ENCODE measurements around the gene PRKG1.

PRKG1 gene

DNA sequence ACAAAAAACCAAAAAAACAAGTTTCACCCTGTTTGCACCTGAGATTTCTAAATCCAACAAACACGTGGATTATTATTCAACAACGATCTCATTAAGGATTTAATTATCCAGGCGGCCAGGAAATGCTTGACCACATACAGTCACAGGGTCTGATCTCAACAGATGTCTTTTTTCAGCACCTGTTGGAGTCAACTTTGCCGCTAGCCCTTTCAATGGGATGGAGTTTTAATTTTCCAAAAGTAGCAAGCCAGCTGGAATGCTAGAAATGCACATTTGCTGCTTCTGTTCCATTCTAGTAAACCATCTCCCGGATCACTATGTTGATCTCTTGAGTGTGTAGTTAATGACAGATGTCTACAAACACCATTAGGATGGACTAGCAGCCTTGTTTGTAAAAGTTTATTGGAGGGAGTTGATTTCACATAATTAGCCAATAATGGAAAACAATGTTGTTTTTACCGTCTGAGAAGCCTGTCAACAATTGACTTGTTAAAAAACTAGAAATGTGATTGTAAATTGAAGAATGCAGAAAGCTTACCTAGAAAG lies 1175.6 kb downstream of the PRKG1 start:
- TF ChIP-seq, protein P1, sequence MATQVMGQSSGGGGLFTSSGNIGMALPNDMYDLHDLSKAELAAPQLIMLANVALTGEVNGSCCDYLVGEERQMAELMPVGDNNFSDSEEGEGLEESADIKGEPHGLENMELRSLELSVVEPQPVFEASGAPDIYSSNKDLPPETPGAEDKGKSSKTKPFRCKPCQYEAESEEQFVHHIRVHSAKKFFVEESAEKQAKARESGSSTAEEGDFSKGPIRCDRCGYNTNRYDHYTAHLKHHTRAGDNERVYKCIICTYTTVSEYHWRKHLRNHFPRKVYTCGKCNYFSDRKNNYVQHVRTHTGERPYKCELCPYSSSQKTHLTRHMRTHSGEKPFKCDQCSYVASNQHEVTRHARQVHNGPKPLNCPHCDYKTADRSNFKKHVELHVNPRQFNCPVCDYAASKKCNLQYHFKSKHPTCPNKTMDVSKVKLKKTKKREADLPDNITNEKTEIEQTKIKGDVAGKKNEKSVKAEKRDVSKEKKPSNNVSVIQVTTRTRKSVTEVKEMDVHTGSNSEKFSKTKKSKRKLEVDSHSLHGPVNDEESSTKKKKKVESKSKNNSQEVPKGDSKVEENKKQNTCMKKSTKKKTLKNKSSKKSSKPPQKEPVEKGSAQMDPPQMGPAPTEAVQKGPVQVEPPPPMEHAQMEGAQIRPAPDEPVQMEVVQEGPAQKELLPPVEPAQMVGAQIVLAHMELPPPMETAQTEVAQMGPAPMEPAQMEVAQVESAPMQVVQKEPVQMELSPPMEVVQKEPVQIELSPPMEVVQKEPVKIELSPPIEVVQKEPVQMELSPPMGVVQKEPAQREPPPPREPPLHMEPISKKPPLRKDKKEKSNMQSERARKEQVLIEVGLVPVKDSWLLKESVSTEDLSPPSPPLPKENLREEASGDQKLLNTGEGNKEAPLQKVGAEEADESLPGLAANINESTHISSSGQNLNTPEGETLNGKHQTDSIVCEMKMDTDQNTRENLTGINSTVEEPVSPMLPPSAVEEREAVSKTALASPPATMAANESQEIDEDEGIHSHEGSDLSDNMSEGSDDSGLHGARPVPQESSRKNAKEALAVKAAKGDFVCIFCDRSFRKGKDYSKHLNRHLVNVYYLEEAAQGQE (IDR thresholded peaks at IDR 0.05; ENCODE audit: low read depth): no peak
- no peak for TF ChIP-seq EGR1 (IDR thresholded peaks at IDR 0.05)
- no peak for TF ChIP-seq RAD21 (IDR thresholded peaks at IDR 0.05; ENCODE audit: low read depth)
- TF ChIP-seq, protein P2, sequence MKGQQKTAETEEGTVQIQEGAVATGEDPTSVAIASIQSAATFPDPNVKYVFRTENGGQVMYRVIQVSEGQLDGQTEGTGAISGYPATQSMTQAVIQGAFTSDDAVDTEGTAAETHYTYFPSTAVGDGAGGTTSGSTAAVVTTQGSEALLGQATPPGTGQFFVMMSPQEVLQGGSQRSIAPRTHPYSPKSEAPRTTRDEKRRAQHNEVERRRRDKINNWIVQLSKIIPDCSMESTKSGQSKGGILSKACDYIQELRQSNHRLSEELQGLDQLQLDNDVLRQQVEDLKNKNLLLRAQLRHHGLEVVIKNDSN (IDR thresholded peaks at IDR 0.05): no peak
- TF ChIP-seq ZBTB7A (IDR thresholded peaks at IDR 0.05; ENCODE audit: low read depth): no peak
- no peak for TF ChIP-seq TEAD4 (IDR thresholded peaks at IDR 0.05)
- no peak for TF ChIP-seq CEBPB (IDR thresholded peaks at IDR 0.05)

DNA sequence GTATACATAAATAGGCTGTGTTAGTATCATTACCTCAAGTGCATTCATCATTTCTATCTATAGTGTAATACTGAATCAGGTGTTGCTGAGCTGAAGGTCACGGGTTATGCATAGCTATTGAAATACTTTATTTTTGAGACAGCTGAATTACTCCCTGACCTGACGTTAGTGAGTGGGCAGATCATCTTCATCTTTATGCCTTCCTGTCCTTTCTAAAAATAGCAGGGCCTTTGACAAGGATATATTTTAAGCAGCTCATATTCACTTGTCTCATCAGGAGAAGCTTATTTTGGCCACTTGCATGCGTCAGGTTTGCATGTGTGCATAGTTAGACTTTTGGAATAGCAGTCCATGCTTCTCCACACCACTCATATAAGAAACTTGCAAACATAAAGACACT lies 1176.2 kb downstream of the PRKG1 start:
- no peak for TF ChIP-seq NFIC (IDR thresholded peaks at IDR 0.05)
- no peak for TF ChIP-seq EP300 (IDR thresholded peaks at IDR 0.05; ENCODE audit: borderline replicate concordance)
- no peak for TF ChIP-seq TEAD4 (IDR thresholded peaks at IDR 0.05)
- no peak for TF ChIP-seq YY1 (IDR thresholded peaks at IDR 0.05; ENCODE audit: low read depth)
- TF ChIP-seq TAF1 (IDR thresholded peaks at IDR 0.05; ENCODE audit: low read depth): no peak
- no peak for TF ChIP-seq FOXM1 (IDR thresholded peaks at IDR 0.05; ENCODE audit: borderline replicate concordance, low read depth)
- TF ChIP-seq, protein P3, sequence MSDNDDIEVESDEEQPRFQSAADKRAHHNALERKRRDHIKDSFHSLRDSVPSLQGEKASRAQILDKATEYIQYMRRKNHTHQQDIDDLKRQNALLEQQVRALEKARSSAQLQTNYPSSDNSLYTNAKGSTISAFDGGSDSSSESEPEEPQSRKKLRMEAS (IDR thresholded peaks at IDR 0.05): no peak
- TF ChIP-seq CREB1 (IDR thresholded peaks at IDR 0.05; ENCODE audit: low read depth): no peak
- no peak for TF ChIP-seq ZBTB7A (IDR thresholded peaks at IDR 0.05; ENCODE audit: low read depth)
- no peak for TF ChIP-seq RAD21 (IDR thresholded peaks at IDR 0.05; ENCODE audit: low read depth)

DNA sequence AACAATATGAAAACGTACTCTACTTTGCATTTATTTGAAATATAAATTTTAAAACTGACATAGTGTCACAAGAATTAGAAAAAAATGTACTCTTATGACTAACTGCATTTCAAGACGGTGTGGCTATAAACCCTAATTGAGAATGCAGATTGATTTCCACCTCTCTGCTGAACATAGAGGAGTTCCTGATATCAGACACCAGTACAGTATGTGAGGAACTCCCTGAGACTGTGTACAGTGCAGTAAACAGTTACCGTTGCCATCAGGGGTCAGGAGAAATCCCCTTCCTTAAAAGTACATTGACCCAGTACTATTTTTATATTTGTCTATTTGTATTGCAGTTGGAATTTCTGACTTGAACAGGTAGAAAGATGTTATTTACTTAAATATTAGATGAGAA lies 1178.0 kb downstream of the PRKG1 start:
- TF ChIP-seq TEAD4 (IDR thresholded peaks at IDR 0.05) (no peak), RAD21 (IDR thresholded peaks at IDR 0.05; ENCODE audit: low read depth) (no peak), CREB1 (IDR thresholded peaks at IDR 0.05; ENCODE audit: low read depth) (no peak), NFIC (IDR thresholded peaks at IDR 0.05) (no peak), FOXM1 (IDR thresholded peaks at IDR 0.05; ENCODE audit: borderline replicate concordance, low read depth) (no peak), TAF1 (IDR thresholded peaks at IDR 0.05; ENCODE audit: low read depth) (no peak), ZBTB7A (IDR thresholded peaks at IDR 0.05; ENCODE audit: low read depth) (no peak), EP300 (IDR thresholded peaks at IDR 0.05; ENCODE audit: borderline replicate concordance) (no peak), TCF12 (IDR thresholded peaks at IDR 0.05; ENCODE audit: low read depth) (no peak), YY1 (IDR thresholded peaks at IDR 0.05; ENCODE audit: low read depth) (no peak), CEBPB (IDR thresholded peaks at IDR 0.05) (no peak), EGR1 (IDR thresholded peaks at IDR 0.05) (no peak)
- TF ChIP-seq, protein P3 (IDR thresholded peaks at IDR 0.05): no peak
- TF ChIP-seq, protein P2 (IDR thresholded peaks at IDR 0.05): no peak
- TF ChIP-seq, protein P1 (IDR thresholded peaks at IDR 0.05; ENCODE audit: low read depth): no peak

DNA sequence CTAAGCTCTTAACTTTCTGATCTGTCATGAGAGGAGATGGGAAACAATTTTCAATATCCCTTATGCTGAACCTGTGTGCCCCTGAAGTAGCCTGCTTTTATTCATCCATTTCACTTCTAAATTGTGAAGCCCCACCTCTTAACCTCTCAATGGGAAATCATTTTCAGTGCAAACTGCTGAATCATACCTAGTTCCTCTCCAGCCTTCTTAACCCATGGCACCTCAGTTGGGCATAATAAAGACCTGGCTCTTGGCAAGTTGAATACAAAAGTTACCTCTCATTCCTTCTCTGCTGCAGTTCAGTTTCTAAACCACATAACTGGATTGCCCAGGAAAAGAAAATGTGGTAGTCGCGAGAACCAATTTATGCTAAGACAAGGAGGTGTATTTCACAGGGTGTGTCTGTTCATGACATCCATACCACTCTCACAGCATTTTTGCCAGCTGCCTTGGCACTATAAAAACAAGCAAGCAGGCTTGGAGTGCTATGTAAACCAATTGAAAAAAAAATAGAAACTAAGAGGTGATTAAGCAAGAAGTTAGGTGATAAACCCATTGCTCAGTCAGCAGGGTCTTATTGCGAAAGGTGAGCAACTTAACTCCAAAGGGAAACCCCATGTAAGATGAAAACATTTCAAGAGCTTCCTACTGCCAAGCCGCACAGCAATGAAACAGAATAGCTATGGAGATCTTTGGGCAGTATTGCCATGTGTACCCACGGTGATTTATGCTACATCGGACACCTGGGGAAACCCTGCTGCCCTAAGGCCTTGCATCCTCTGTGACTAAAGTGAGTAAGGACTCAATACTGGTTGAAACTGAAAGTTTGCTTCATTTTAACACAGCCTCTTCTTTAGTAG lies 1182.8 kb downstream of the PRKG1 start:
- TF ChIP-seq FOXM1 (IDR thresholded peaks at IDR 0.05; ENCODE audit: borderline replicate concordance, low read depth): no peak
- TF ChIP-seq NFIC (IDR thresholded peaks at IDR 0.05): no peak
- TF ChIP-seq YY1 (IDR thresholded peaks at IDR 0.05; ENCODE audit: low read depth): no peak
- TF ChIP-seq, protein P1 (IDR thresholded peaks at IDR 0.05; ENCODE audit: low read depth): no peak
- TF ChIP-seq, protein P2 (IDR thresholded peaks at IDR 0.05): no peak
- no peak for TF ChIP-seq ZBTB7A (IDR thresholded peaks at IDR 0.05; ENCODE audit: low read depth)
- TF ChIP-seq, protein P3 (IDR thresholded peaks at IDR 0.05): no peak
- TF ChIP-seq RAD21 (IDR thresholded peaks at IDR 0.05; ENCODE audit: low read depth): no peak
- TF ChIP-seq CEBPB (IDR thresholded peaks at IDR 0.05): no peak
- no peak for TF ChIP-seq EGR1 (IDR thresholded peaks at IDR 0.05)
- no peak for TF ChIP-seq TAF1 (IDR thresholded peaks at IDR 0.05; ENCODE audit: low read depth)
- TF ChIP-seq CREB1 (IDR thresholded peaks at IDR 0.05; ENCODE audit: low read depth): no peak
- no peak for TF ChIP-seq TEAD4 (IDR thresholded peaks at IDR 0.05)
- no peak for TF ChIP-seq TCF12 (IDR thresholded peaks at IDR 0.05; ENCODE audit: low read depth)
- TF ChIP-seq EP300 (IDR thresholded peaks at IDR 0.05; ENCODE audit: borderline replicate concordance): no peak

Measured in Ishikawa (cell line).